MCF 10A (cell line): ENCODE measurements around the gene AGAP1. TPM values are rescaled to one million over a fixed set of nuclear protein-coding genes. Genes with fewer than 3 reads are reported as not detected.
"Not testable (repeated sequence)": the region's sequence is repeated elsewhere in the genome, so short reads cannot be mapped to it uniquely, and the experiment has no call there.

Experiments used
- BruUV-seq: library from RNA; stranded (reverse); fragments of 400-500 nt; replicated peaks from 2 replicates; lab custom pipeline; 2021; lab: Mats Ljungman, UMichigan
- CTCF ChIA-PET: fragments of 300-600 bp; sonication (Branson Sonifier 250); formaldehyde crosslinking; extraction: SDS; loops from one replicate; lab custom pipeline; 2021; ENCODE audit warnings: antibody characterized with exemption, inconsistent platforms; lab: Yijun Ruan, JAX
- POLR2A ChIA-PET: fragments of 300-600, 350-650 bp; sonication (Branson Sonifier 250); formaldehyde crosslinking; extraction: SDS; loops from one replicate; lab custom pipeline; 2020; ENCODE audit warnings: antibody characterized with exemption, inconsistent platforms; lab: Yijun Ruan, JAX
- DNase-seq: peaks from one replicate; pipeline ENCODE4 v3.0.0-alpha.2; 2018; ENCODE audit not compliant: unreplicated experiment
- H3K27ac Mint-ChIP-seq: one replicate; pipeline ENCODE4 v1.8.0; 2022; ENCODE audit warnings: mild to moderate bottlenecking, low read depth, mixed read lengths; ENCODE audit not compliant: unreplicated experiment
- H3K27me3 Mint-ChIP-seq: one replicate; pipeline ENCODE4 v1.8.0; 2022; ENCODE audit warnings: mixed read lengths; ENCODE audit not compliant: insufficient read depth, unreplicated experiment
- H3K36me3 Mint-ChIP-seq: one replicate; pipeline ENCODE4 v1.8.0; 2022; ENCODE audit warnings: mild to moderate bottlenecking, moderate library complexity, mixed read lengths; ENCODE audit not compliant: insufficient read depth, unreplicated experiment
- H3K4me1 Mint-ChIP-seq: one replicate; pipeline ENCODE4 v1.8.0; 2022; ENCODE audit warnings: mixed read lengths; ENCODE audit not compliant: insufficient read depth, unreplicated experiment
- H3K4me3 Mint-ChIP-seq: one replicate; pipeline ENCODE4 v1.8.0; 2022; ENCODE audit warnings: mild to moderate bottlenecking, moderate library complexity, mixed read lengths; ENCODE audit not compliant: unreplicated experiment
- H3K9me3 Mint-ChIP-seq: one replicate; pipeline ENCODE4 v1.8.0; 2022; ENCODE audit warnings: mixed read lengths; ENCODE audit not compliant: unreplicated experiment
- intact Hi-C: fragments of 100-400 bp; cut with micrococcal nuclease; formaldehyde crosslinking; loops from 2 replicates; pipeline ENCODE4 v1.14.1; 2022
- total RNA-seq: library from RNA; stranded (reverse); gene quantifications from 2 replicates; pipeline ENCODE4 v1.2.3, GENCODE V29; 2022
- TF ChIP-seq, protein P1 (sequence below): fragments of 200-600 bp; IDR thresholded peaks from one replicate; pipeline ENCODE4 v1.8.0; 2022; ENCODE audit warnings: antibody characterized with exemption, mild to moderate bottlenecking; ENCODE audit not compliant: unreplicated experiment

AGAP1 gene
- total RNA-seq, 1 experiment from 2014 or later: 41.3 TPM

DNA sequence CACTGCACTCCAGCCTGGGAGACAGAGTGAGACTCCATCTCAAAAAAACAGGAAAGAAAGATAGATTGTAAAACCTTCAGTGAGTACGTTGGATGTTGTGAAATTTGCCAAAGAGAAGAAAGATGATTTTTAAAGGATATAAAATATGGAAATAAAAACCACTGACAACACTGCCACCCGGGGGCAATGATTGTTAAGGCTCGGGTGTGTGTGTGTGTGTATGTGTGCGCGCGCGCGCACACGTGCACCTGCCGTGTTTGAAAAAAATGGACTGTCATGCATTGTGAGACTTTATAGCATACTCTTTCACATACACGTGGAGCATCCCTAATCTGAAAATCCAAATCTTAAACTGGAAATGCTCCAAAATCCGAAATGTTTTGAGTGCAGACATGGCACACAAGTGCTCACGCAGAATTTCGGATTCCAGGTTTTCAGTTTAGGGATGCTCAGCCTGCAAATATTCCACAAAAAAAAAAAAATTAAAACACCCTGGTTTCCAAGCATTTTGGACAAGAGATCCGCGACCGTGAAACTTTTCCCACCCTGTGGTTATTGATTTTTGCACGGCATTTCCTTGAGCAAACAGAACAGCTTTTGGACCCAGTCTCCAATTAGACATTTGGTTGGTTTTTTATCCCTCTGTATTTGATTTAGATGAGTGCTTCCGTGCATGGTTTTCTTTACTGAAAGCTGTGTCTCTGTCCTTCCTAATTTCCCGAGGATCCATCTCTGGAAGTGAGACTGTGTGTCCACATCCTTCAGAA is 269.2 kb downstream of the AGAP1 start:
- peaks cover 6% of the 10 kb centered on the region for H3K4me1 Mint-ChIP-seq
- intact Hi-C loops: no loop called here
- TF ChIP-seq, protein P1, sequence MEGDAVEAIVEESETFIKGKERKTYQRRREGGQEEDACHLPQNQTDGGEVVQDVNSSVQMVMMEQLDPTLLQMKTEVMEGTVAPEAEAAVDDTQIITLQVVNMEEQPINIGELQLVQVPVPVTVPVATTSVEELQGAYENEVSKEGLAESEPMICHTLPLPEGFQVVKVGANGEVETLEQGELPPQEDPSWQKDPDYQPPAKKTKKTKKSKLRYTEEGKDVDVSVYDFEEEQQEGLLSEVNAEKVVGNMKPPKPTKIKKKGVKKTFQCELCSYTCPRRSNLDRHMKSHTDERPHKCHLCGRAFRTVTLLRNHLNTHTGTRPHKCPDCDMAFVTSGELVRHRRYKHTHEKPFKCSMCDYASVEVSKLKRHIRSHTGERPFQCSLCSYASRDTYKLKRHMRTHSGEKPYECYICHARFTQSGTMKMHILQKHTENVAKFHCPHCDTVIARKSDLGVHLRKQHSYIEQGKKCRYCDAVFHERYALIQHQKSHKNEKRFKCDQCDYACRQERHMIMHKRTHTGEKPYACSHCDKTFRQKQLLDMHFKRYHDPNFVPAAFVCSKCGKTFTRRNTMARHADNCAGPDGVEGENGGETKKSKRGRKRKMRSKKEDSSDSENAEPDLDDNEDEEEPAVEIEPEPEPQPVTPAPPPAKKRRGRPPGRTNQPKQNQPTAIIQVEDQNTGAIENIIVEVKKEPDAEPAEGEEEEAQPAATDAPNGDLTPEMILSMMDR: peak; percentile 17

DNA sequence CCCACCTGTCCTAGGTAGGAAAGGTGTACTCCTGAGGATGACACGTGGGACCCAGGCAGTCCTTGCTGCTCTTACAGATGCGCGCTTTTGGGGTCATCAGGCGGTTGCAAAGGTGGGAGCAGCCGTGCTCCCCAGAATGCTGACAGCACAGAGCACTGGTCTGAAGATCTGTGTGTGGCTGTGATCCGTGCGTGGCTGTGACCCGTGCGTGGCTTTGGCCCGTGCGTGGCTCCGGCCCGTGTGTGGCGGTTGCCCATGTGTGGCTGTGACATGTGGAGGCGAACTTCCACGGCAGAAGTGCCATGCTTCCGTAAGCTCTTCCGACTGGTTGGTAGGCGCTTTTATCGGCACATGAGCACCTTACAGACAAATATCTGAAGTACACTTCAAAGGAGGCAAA is 270.0 kb downstream of the AGAP1 start:
- intact Hi-C loops: no loop called here

More for the DNA sequence above, 269.2 kb downstream of the AGAP1 start:
- H3K27ac Mint-ChIP-seq: no peak overlapping the region
- POLR2A ChIA-PET: interaction anchor here (0.6 to 0.7 kb wide), 2 partner anchors 63 to 652 kb away, joined by 3 read pairs; no protein-coding TSS in a partner anchor
- no peak for DNase-seq
- H3K36me3 Mint-ChIP-seq: peaks cover 32% of the 10 kb centered on the region
- no TSS peak for BruUV-seq
- CTCF ChIA-PET: interaction anchor here (0.6 to 4.0 kb wide), 6 partner anchors 9 to 612 kb away, joined by 3 to 24 read pairs (median 3); no protein-coding TSS in a partner anchor
- H3K27me3 Mint-ChIP-seq: no peaks in the 10 kb centered on the region
- no peak overlapping the region for H3K4me3 Mint-ChIP-seq
- H3K9me3 Mint-ChIP-seq: no peaks in the 10 kb centered on the region

DNA sequence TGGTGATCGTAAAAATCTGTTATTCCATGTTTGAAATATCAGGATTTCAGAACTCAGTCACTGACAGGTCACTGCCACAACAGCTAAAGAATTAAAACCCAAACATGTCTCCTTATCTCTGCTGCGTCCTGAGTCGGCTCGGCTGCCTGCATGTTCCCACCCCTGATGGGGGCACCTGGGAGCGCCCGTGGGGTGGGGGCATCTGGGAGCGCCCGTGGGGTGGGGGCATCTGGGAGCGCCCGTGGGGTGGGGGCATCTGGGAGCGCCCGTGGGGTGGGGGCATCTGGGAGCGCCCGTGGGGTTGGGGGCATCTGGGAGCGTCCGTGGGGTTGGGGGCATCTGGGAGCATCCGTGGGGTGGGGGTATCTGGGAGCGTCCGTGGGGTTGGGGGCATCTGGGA is 270.6 kb downstream of the AGAP1 start:
- H3K4me1 Mint-ChIP-seq: peaks cover 13% of the 10 kb centered on the region
- DNase-seq, H3K27ac Mint-ChIP-seq, H3K9me3 Mint-ChIP-seq, intact Hi-C loops, H3K27me3 Mint-ChIP-seq, H3K4me3 Mint-ChIP-seq, BruUV-seq, POLR2A ChIA-PET: not testable (repeated sequence)
- CTCF ChIA-PET: interaction anchor here (0.6 to 1.2 kb wide), 4 partner anchors 11 to 292 kb away, joined by 3 to 5 read pairs (median 3); no protein-coding TSS in a partner anchor
- peaks cover 32% of the 10 kb centered on the region for H3K36me3 Mint-ChIP-seq

More for the DNA sequence above, 270.0 kb downstream of the AGAP1 start:
- H3K4me3 Mint-ChIP-seq: no peak overlapping the region
- CTCF ChIA-PET: interaction anchor here (0.6 to 1.2 kb wide), 8 partner anchors 8 to 613 kb away, joined by 3 to 6 read pairs (median 3); no protein-coding TSS in a partner anchor
- no peaks in the 10 kb centered on the region for H3K9me3 Mint-ChIP-seq
- no peak overlapping the region for H3K27ac Mint-ChIP-seq
- POLR2A ChIA-PET: interaction anchor here (0.6 kb wide), 1 partner anchor 64 kb away, joined by 3 read pairs; no protein-coding TSS in a partner anchor
- DNase-seq: no peak
- peaks cover 6% of the 10 kb centered on the region for H3K4me1 Mint-ChIP-seq
- no TSS peak for BruUV-seq
- H3K36me3 Mint-ChIP-seq: peaks cover 32% of the 10 kb centered on the region
- TF ChIP-seq, protein P1: no peak
- no peaks in the 10 kb centered on the region for H3K27me3 Mint-ChIP-seq

DNA sequence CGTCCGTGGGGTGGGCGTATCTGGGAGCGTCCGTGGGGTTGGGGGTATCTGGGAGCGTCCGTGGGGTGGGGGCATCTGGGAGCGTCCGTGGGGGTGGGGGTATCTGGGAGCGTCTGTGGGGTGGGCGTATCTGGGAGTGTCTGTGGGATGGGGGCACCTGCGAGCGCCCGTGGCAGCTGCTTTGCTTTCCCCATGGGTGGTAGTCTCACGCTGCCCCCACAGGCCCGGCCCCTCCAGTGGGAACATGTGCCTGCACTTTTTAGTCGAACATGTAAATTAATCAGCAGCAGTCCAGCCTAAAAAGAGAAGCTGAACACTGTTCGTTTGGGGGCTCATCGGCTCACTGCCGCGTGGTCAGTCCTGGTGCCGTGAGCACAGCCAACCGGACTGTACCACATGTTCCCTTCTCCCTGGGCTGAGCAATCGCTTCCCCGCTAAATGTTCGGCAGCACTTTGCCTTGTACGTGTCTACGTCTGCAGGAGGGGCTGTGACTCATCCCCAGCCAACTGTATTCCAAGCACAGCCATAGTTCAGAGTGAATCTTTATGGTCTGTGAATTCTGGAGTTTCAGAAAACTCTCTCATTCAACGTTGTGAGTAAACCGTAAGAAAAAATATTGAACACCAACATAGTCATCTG is 271.5 kb downstream of the AGAP1 start:
- CTCF ChIA-PET: interaction anchor here (0.6 to 1.7 kb wide), 25 partner anchors 7 to 730 kb away, joined by 3 to 26 read pairs (median 4); no protein-coding TSS in a partner anchor
- BruUV-seq: no TSS peak
- Mint-ChIP-seq H3K27ac (peak overlapping the region; percentile 88), H3K9me3 (no peaks in the 10 kb centered on the region), H3K27me3 (no peaks in the 10 kb centered on the region), H3K4me1 (peaks cover 14% of the 10 kb centered on the region), H3K4me3 (no peak overlapping the region), H3K36me3 (peaks cover 32% of the 10 kb centered on the region)
- intact Hi-C loops: loop anchor here (5.0 kb wide), 1 partner anchor 577 kb away; no protein-coding TSS in a partner anchor
- TF ChIP-seq, protein P1: no peak
- DNase-seq: peak; percentile 76
- POLR2A ChIA-PET: interaction anchor here (0.7 to 1.2 kb wide), 2 partner anchors 9 to 15 kb away, joined by 3 read pairs; no protein-coding TSS in a partner anchor
